ENCODE results near the gene ARHGAP44.

- no peak for TF ChIP-seq CTCF (IDR thresholded peaks at IDR 0.05)
- no peak for TF ChIP-seq EZH2 (IDR thresholded peaks at IDR 0.05; ENCODE audit: borderline replicate concordance, insufficient read depth, low read depth, low read length, poor library complexity, severe bottlenecking)
Observed at GRCh38 chr17:12759090-12759489, 30.2 kb upstream of the ARHGAP44 start.

Measured in B cell (primary cell).